CD4-positive, alpha-beta T cell (primary cell): ENCODE measurements around the gene CFP. TPM values are rescaled to one million over a fixed set of nuclear protein-coding genes. Genes with fewer than 3 reads are reported as not detected.

Experiments
- ATAC-seq: fragments of 200-7000 bp; cut with Tn5 transposase; one replicate; pipeline ENCODE4 v1.10.0; 2022; ENCODE audit warnings: mild to moderate bottlenecking; ENCODE audit not compliant: poor library complexity
- CTCF ChIA-PET: fragments of 350-600 bp; sonication (Branson Sonifier 250); formaldehyde crosslinking; loops from one replicate; lab custom pipeline; 2021; ENCODE audit warnings: antibody characterized with exemption, inconsistent platforms; lab: Charles Lee
- POLR2A ChIA-PET: fragments of 350-600 bp; sonication (Branson Sonifier 250); formaldehyde crosslinking; loops from one replicate; lab custom pipeline; 2021; ENCODE audit warnings: antibody characterized with exemption, inconsistent platforms; lab: Charles Lee
- DNase-seq, 14 experiments: peaks; one replicate each; pipeline ENCODE4 v3.0.0-alpha.2; 2013 to 2020; ENCODE audit warnings: mixed read lengths in 2 of 14
- H3K27ac ChIP-seq, 2 donors: one replicate each; pipeline versions ENCODE4 v1.5.1 to v1.7.0; 2013; ENCODE audit warnings: low read length in 2 of 2, low read depth in 1 of 2, mild to moderate bottlenecking in 1 of 2
- H3K27me3 ChIP-seq, 2 experiments: 1 replicate in 1 of 2; 2 replicates in 1 of 2; pipeline versions ENCODE4 v1.6.1 to v1.7.0; 2013; ENCODE audit warnings: low read length in 2 of 2, control low read depth in 1 of 2, mild to moderate bottlenecking in 1 of 2, moderate library complexity in 1 of 2; ENCODE audit not compliant: insufficient read depth in 2 of 2, control insufficient read depth in 1 of 2
- H3K36me3 ChIP-seq: one replicate; pipeline ENCODE4 v1.6.1; 2013; ENCODE audit warnings: low read length, control low read depth; ENCODE audit not compliant: insufficient read depth
- H3K4me1 ChIP-seq: one replicate; pipeline ENCODE4 v1.6.1; 2013; ENCODE audit warnings: low read length, control low read depth; ENCODE audit not compliant: insufficient read depth
- H3K4me3 ChIP-seq: one replicate; pipeline ENCODE4 v1.5.1; 2013; ENCODE audit warnings: mild to moderate bottlenecking, low read length, moderate library complexity
- H3K9me3 ChIP-seq, 2 experiments: 1 replicate in 1 of 2; 2 replicates in 1 of 2; pipeline versions ENCODE4 v1.6.1 to v1.7.0; 2013; ENCODE audit warnings: low read length in 2 of 2, mild to moderate bottlenecking in 2 of 2, control low read depth in 1 of 2, moderate library complexity in 1 of 2; ENCODE audit not compliant: control insufficient read depth in 1 of 2, insufficient read depth in 1 of 2
- H3K27ac Mint-ChIP-seq: one replicate; pipeline ENCODE4 v1.8.0; 2020; ENCODE audit warnings: mixed read lengths
- H3K27me3 Mint-ChIP-seq: one replicate; pipeline ENCODE4 v1.8.0; 2021; ENCODE audit warnings: mixed read lengths
- H3K36me3 Mint-ChIP-seq: one replicate; pipeline ENCODE4 v1.8.0; 2021; ENCODE audit warnings: low read depth, mixed read lengths
- H3K4me1 Mint-ChIP-seq: one replicate; pipeline ENCODE4 v1.8.0; 2021; ENCODE audit warnings: low read depth, mixed read lengths
- H3K4me3 Mint-ChIP-seq: one replicate; pipeline ENCODE4 v1.8.0; 2020; ENCODE audit warnings: mild to moderate bottlenecking, mixed read lengths
- H3K9me3 Mint-ChIP-seq: one replicate; pipeline ENCODE4 v1.8.0; 2020; ENCODE audit warnings: mixed read lengths
- intact Hi-C, 2 experiments: fragments of 100-400 bp; cut with DNase I in 1 of 2; cut with micrococcal nuclease in 1 of 2; formaldehyde crosslinking; loops; one replicate each; pipeline versions ENCODE4 v1.15.1 to v1.9.0; 2023 to 2025; cut with DNase I, micrococcal nuclease
- total RNA-seq, 174 experiments: library from RNA in 2 of 174; stranded (reverse) in 2 of 174; gene quantifications; one replicate each; pipeline ENCODE4 v1.2.3 and lab custom pipeline; 2021 to 2026
- TF ChIP-seq, protein P1 (sequence below): fragments of 200-600 bp; IDR thresholded peaks from one replicate; pipeline ENCODE4 v1.8.0; 2022; ENCODE audit warnings: antibody characterized with exemption, mild to moderate bottlenecking

The CFP gene
- total RNA-seq, 2 experiments from 2014 or later: 18.3 to 18.6 TPM

DNA sequence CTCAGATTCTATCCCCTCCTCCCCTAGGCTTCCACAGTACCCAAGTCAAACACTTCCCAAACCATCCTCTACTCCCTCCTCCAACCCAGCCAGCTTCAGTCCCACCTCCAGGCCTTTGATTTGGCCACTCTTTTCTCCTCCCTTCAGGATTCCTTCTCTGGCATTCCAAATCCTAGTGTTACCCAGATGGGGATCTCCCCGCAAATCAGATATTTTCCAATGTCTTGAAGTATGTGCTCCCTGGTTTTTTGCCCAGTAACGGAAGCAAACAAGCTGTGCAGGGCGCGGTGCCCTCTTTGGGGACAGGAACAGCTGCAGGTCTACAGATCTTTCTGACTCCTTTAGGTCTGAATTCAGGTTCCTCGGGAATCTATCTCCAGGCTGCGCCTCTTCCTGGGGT is 7.9 kb downstream of the CFP start:
- Mint-ChIP-seq H3K36me3 (peaks cover 17% of the 10 kb centered on the region), H3K4me3 (no peak overlapping the region), H3K27ac (no peak overlapping the region), H3K4me1 (peaks cover 28% of the 10 kb centered on the region), H3K27me3 (no peaks in the 10 kb centered on the region), H3K9me3 (no peaks in the 10 kb centered on the region)
- Histone ChIP-seq H3K27me3 (no peaks in the 10 kb centered on the region), H3K4me3 (no peak overlapping the region), H3K4me1 (peaks cover 24% of the 10 kb centered on the region), H3K36me3 (no peaks in the 10 kb centered on the region), H3K27ac (no peak overlapping the region), H3K9me3 (no peaks in the 10 kb centered on the region)
- TF ChIP-seq, protein P1, sequence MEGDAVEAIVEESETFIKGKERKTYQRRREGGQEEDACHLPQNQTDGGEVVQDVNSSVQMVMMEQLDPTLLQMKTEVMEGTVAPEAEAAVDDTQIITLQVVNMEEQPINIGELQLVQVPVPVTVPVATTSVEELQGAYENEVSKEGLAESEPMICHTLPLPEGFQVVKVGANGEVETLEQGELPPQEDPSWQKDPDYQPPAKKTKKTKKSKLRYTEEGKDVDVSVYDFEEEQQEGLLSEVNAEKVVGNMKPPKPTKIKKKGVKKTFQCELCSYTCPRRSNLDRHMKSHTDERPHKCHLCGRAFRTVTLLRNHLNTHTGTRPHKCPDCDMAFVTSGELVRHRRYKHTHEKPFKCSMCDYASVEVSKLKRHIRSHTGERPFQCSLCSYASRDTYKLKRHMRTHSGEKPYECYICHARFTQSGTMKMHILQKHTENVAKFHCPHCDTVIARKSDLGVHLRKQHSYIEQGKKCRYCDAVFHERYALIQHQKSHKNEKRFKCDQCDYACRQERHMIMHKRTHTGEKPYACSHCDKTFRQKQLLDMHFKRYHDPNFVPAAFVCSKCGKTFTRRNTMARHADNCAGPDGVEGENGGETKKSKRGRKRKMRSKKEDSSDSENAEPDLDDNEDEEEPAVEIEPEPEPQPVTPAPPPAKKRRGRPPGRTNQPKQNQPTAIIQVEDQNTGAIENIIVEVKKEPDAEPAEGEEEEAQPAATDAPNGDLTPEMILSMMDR: no peak
- ChIA-PET POLR2A (no interaction called here), CTCF (no interaction called here)
- DNase-seq (no peak), ATAC-seq (no peak)
- intact Hi-C loops: loop anchor here in 1 of 2 experiments (5.0 kb wide), 2 partner anchors 40 to 60 kb away; partner anchors contain the start of genes ARAF and TIMP1

DNA sequence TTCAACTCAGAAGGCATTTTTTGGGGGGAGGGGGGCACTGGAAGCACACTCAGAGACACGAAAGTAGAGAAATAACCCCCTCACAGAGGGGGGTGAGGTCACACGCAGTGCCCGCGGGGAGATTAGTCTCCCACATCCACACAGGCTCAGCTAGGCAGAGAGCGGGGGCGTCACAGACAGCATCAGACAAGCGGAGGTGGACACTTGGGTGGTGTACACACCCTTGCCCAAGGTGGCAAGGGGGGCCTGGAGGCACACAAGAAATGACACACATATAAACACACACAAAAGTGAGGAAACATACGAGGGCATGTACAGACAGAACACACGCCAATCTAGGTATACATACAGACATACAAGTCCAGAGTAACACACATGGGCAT is 9.4 kb downstream of the CFP start:
- Histone ChIP-seq H3K36me3 (no peaks in the 10 kb centered on the region), H3K4me1 (peaks cover 24% of the 10 kb centered on the region), H3K27me3 (no peaks in the 10 kb centered on the region), H3K4me3 (no peak overlapping the region), H3K27ac (no peak overlapping the region), H3K9me3 (no peaks in the 10 kb centered on the region)
- Mint-ChIP-seq H3K4me1 (peaks cover 28% of the 10 kb centered on the region), H3K27ac (no peak overlapping the region), H3K4me3 (peak overlapping the region; percentile 25), H3K36me3 (peaks cover 8% of the 10 kb centered on the region), H3K27me3 (no peaks in the 10 kb centered on the region), H3K9me3 (no peaks in the 10 kb centered on the region)
- intact Hi-C loops: loop anchor here in 1 of 2 experiments (5.0 kb wide), 2 partner anchors 38 to 58 kb away; partner anchors contain the start of genes ARAF and TIMP1
- no peak for ATAC-seq
- POLR2A ChIA-PET: interaction anchor here (0.8 kb wide), 1 partner anchor 24 kb away, joined by 3 read pairs; no protein-coding TSS in a partner anchor
- TF ChIP-seq, protein P1: no peak
- no peak for DNase-seq
- CTCF ChIA-PET: no interaction called here

DNA sequence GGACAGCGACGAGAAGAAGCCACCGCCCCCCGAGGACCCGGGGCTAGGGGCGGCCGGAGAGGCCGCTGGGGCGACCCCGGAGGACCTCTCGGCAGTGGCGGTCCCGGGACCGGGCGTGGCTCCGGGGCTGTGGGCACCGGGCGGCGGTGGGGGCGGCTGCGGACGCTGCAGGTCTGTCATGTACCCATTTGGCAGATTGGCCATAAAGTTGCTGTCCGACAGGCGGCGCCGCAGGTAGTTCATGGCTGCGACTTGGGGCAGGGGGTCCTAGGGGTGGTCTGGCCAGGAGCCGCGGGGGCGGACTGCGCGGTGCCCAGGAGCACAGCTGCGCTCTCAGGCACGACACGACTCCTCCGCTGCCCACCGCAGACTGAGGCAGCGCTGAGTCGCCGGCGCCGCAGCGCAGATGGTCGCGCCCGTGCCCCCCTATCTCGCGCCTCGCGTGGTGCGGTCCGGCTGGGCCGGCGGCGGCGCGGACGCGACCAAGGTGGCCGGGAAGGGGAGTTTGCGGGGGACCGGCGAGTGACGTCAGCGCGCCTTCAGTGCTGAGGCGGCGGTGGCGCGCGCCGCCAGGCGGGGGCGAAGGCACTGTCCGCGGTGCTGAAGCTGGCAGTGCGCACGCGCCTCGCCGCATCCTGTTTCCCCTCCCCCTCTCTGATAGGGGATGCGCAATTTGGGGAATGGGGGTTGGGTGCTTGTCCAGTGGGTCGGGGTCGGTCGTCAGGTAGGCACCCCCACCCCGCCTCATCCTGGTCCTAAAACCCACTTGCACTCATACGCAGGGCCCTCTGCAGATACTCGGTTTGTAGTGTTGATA is 10.0 kb downstream of the CFP start, which contains the start of gene SYN1:
Gene SYN1 (minus strand): TSS at position 372 of the 817 bp plus-strand sequence. CDS start 129 bp downstream, at position 243.
- H3K27me3 ChIP-seq: no peaks in the 10 kb centered on the region
- TF ChIP-seq, protein P1: no peak
- H3K27ac ChIP-seq: no peak within 1 kb of the TSS
- CTCF ChIA-PET: no interaction called here
- H3K36me3 ChIP-seq: no peaks in the 10 kb centered on the region
- no peaks in the 10 kb centered on the region for H3K9me3 ChIP-seq
- H3K27ac Mint-ChIP-seq: no peak within 1 kb of the TSS
- peak within 1 kb of the TSS; percentile 61 for H3K4me3 Mint-ChIP-seq
- no peaks in the 10 kb centered on the region for H3K9me3 Mint-ChIP-seq
- DNase-seq (peak; percentile 63 to 93 (median 77)), ATAC-seq (peak; percentile 80)
- H3K4me1 ChIP-seq: peaks cover 24% of the 10 kb centered on the region
- peak within 1 kb of the TSS; percentile 42 for H3K4me3 ChIP-seq
- POLR2A ChIA-PET: interaction anchor here (0.8 kb wide), 1 partner anchor 24 kb away, joined by 3 read pairs; no protein-coding TSS in a partner anchor
- H3K27me3 Mint-ChIP-seq: no peaks in the 10 kb centered on the region
- H3K36me3 Mint-ChIP-seq: peaks cover 8% of the 10 kb centered on the region
- intact Hi-C loops: loop anchor here in 1 of 2 experiments (5.0 kb wide), 2 partner anchors 37 to 57 kb away; partner anchors contain the start of genes ARAF and TIMP1
- peaks cover 28% of the 10 kb centered on the region for H3K4me1 Mint-ChIP-seq
